ENCODE measurements around the gene RSPH9. TPM values are rescaled to one million over a fixed set of nuclear protein-coding genes. Genes with fewer than 3 reads are reported as not detected.

RSPH9 gene
- total RNA-seq, 2 donors from 2014 or later = not detected

DNA sequence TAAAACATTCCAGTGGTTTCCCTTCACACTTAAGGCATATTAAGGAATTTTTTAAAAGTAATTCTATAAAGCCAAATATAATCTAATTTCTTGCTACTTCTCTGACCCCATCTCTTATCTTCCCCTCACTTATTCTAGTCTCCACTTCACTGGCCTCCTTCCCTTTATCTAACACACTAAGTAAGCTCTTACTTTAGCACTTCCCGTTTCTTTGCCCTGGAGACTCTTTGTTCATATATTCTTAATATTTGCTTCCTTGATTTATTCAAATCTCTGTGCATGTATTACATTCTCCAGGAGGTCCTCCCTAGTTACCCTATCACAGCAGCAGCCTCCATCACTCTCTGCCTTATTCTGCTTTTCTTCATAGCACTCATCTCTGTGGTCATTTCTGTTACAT, 36.0 kb upstream of the RSPH9 start:
- Histone ChIP-seq H3K27ac (no peak overlapping the region), H3K4me1 (no peaks in the 10 kb centered on the region), H3K36me3 (peaks cover 4% of the 10 kb centered on the region), H3K9me3 (no peaks in the 10 kb centered on the region), H3K9ac (ENCODE audit: low read depth in 2 of 2, low read length in 2 of 2) (no peak overlapping the region), H3K4me3 (no peak overlapping the region), H3K27me3 (no peaks in the 10 kb centered on the region)
- DNase-seq = no peak
- intact Hi-C loops (cut with DNase I) = loop anchor here (2.0 to 10.0 kb wide), 2 partner anchors 56 to 470 kb away; no protein-coding TSS in a partner anchor
- TF ChIP-seq CTCF (IDR thresholded peaks at IDR 0.05) = no peak

DNA sequence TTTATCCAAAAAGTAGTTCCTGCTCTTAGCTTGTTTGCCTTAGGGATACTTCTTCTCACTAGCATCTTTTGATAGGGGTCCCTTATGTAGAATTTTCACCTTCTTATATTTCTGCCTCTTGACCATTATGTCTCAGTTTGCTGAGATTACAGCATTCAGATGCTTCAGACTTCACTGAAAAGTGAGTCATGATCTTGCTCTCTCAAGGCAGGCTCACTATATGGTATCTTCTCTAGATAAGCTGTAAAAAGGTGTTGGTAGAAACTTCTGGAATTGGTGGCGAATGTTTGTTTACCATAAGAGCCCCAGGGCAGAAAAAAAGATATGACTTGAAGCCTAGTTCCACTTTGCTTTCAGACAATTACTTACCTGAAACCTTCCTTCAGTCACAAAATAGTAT, 35.4 kb upstream of the RSPH9 start:
- Histone ChIP-seq H3K4me1 (no peaks in the 10 kb centered on the region), H3K36me3 (peaks cover 4% of the 10 kb centered on the region), H3K27me3 (no peaks in the 10 kb centered on the region), H3K27ac (no peak overlapping the region), H3K9ac (ENCODE audit: low read depth in 2 of 2, low read length in 2 of 2) (no peak overlapping the region), H3K9me3 (no peaks in the 10 kb centered on the region), H3K4me3 (no peak overlapping the region)
- intact Hi-C loops (cut with DNase I) = loop anchor here (2.0 to 10.0 kb wide), 2 partner anchors 55 to 469 kb away; no protein-coding TSS in a partner anchor
- TF ChIP-seq CTCF (IDR thresholded peaks at IDR 0.05) = no peak
- DNase-seq = no peak

DNA sequence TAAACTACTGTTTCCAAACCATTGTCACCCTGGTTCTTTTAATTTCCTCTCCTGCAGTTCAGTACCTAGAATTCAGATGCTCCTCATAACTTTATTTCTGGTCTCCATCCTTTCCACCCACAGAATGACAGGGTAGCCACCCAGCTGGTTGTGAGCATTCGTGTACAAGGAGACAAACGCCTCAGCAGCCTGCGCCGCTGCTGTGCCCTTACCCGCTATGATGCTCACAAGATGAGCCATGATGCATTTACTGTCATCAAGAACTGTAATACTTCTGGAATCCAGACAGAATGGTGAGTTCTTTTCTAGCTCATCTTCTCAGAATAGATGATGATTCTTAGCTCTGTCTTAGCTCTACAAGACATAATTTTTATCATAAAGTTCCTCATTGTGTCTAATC, 34.4 kb upstream of the RSPH9 start:
- H3K4me1 ChIP-seq = no peaks in the 10 kb centered on the region
- H3K36me3 ChIP-seq = peaks cover 3% of the 10 kb centered on the region
- DNase-seq = no peak
- H3K27ac ChIP-seq = no peak overlapping the region
- H3K27me3 ChIP-seq = no peaks in the 10 kb centered on the region
- H3K9ac ChIP-seq (ENCODE audit: low read depth in 2 of 2, low read length in 2 of 2) = no peak overlapping the region
- no peak for TF ChIP-seq CTCF (IDR thresholded peaks at IDR 0.05)
- intact Hi-C loops (cut with DNase I) = no loop called here
- H3K4me3 ChIP-seq = no peak overlapping the region
- H3K9me3 ChIP-seq = no peaks in the 10 kb centered on the region

DNA sequence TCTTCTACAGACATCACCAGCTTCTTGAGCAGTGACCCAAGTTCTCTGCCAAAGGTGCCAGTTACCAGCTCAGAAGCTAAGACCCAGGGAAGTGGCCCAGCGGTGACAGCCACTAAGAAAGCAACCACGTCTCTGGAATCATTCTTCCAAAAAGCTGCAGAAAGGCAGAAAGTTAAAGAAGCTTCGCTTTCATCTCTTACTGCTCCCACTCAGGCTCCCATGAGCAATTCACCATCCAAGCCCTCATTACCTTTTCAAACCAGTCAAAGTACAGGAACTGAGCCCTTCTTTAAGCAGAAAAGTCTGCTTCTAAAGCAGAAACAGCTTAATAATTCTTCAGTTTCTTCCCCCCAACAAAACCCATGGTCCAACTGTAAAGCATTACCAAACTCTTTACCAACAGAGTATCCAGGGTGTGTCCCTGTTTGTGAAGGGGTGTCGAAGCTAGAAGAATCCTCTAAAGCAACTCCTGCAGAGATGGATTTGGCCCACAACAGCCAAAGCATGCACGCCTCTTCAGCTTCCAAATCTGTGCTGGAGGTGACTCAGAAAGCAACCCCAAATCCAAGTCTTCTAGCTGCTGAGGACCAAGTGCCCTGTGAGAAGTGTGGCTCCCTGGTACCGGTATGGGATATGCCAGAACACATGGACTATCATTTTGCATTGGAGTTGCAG, 31.0 kb upstream of the RSPH9 start:
- no peaks in the 10 kb centered on the region for H3K36me3 ChIP-seq
- H3K9ac ChIP-seq (ENCODE audit: low read depth in 2 of 2, low read length in 2 of 2) = no peak overlapping the region
- no peaks in the 10 kb centered on the region for H3K4me1 ChIP-seq
- no peak overlapping the region for H3K27ac ChIP-seq
- no peak for TF ChIP-seq CTCF (IDR thresholded peaks at IDR 0.05)
- intact Hi-C loops (cut with DNase I) = no loop called here
- no peak overlapping the region for H3K4me3 ChIP-seq
- no peaks in the 10 kb centered on the region for H3K27me3 ChIP-seq
- no peak for DNase-seq
- H3K9me3 ChIP-seq = no peaks in the 10 kb centered on the region

GRCh38 chr6:43614396-43614730, 30.5 kb upstream of the RSPH9 start:
- no peaks in the 10 kb centered on the region for H3K4me1 ChIP-seq
- H3K36me3 ChIP-seq = no peaks in the 10 kb centered on the region
- H3K9ac ChIP-seq (ENCODE audit: low read depth in 2 of 2, low read length in 2 of 2) = no peak overlapping the region
- H3K27me3 ChIP-seq = no peaks in the 10 kb centered on the region
- no peak overlapping the region for H3K4me3 ChIP-seq
- no peak overlapping the region for H3K27ac ChIP-seq
- no peaks in the 10 kb centered on the region for H3K9me3 ChIP-seq
- no peak for DNase-seq
- TF ChIP-seq CTCF (IDR thresholded peaks at IDR 0.05) = no peak
- intact Hi-C loops (cut with DNase I) = no loop called here
